NB4 (cell line): Measurements from ENCODE around the gene TEX19.

Experiments
- MYC ChIP-seq: IDR thresholded peaks from 2 replicates; pipeline ENCODE4 v1.6.1; 2011; ENCODE audit warnings: low read depth, low read length
- POLR2A ChIP-seq: IDR thresholded peaks from 2 replicates; pipeline ENCODE4 v1.6.1; 2011; ENCODE audit warnings: mild to moderate bottlenecking; ENCODE audit not compliant: insufficient read length; ENCODE audit errors: extremely low read depth
- TF ChIP-seq, protein P1 (sequence below): IDR thresholded peaks from one replicate; pipeline ENCODE4 v1.5.1; 2012; ENCODE audit warnings: low read depth, low read length
- TF ChIP-seq, protein P2 (sequence below): IDR thresholded peaks from 2 replicates; pipeline ENCODE4 v1.6.1; 2011; ENCODE audit warnings: low read depth, low read length

DNA sequence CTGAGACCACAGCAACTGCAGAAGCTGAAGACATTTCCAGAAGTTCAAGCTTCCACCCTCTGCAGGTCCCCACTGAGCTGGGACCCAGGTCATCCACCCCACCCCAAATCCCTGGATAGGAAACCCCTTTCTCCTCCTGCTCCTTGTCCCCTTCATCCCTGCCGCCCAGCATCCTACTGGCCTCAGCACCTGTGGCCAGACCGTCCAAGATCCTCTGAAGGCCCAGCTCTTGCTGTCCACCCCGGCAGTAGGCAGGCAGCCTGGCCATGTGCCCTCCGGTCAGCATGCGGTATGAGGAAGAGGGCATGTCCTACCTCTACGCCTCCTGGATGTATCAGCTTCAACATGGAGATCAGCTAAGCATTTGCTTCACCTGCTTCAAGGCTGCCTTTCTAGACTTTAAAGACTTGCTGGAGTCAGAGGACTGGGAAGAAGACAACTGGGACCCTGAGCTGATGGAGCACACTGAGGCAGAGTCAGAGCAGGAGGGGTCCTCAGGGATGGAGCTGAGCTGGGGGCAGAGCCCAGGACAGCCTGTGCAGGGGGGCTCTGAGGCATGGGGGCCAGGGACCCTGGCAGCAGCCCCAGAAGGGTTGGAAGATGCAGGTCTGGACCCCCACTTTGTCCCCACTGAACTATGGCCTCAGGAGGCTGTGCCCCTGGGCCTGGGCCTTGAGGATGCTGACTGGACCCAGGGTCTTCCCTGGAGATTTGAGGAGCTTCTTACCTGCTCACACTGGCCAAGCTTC is 3.0 kb downstream of the TEX19 start:
- TF ChIP-seq MYC = no peak
- TF ChIP-seq POLR2A = no peak
- TF ChIP-seq, protein P1, sequence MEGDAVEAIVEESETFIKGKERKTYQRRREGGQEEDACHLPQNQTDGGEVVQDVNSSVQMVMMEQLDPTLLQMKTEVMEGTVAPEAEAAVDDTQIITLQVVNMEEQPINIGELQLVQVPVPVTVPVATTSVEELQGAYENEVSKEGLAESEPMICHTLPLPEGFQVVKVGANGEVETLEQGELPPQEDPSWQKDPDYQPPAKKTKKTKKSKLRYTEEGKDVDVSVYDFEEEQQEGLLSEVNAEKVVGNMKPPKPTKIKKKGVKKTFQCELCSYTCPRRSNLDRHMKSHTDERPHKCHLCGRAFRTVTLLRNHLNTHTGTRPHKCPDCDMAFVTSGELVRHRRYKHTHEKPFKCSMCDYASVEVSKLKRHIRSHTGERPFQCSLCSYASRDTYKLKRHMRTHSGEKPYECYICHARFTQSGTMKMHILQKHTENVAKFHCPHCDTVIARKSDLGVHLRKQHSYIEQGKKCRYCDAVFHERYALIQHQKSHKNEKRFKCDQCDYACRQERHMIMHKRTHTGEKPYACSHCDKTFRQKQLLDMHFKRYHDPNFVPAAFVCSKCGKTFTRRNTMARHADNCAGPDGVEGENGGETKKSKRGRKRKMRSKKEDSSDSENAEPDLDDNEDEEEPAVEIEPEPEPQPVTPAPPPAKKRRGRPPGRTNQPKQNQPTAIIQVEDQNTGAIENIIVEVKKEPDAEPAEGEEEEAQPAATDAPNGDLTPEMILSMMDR = no peak
- TF ChIP-seq, protein P2, sequence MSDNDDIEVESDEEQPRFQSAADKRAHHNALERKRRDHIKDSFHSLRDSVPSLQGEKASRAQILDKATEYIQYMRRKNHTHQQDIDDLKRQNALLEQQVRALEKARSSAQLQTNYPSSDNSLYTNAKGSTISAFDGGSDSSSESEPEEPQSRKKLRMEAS = no peak
